OCI-LY7 (cell line): Measurements from ENCODE around the gene NOL6. TPM values are rescaled to one million over a fixed set of nuclear protein-coding genes. Genes with fewer than 3 reads are reported as not detected.

ENCODE experiments used
- BruUV-seq: library from RNA; stranded (reverse); fragments of 400-500 nt; replicated peaks from 2 replicates; lab custom pipeline; 2021; lab: Mats Ljungman, UMichigan
- CTCF ChIA-PET: fragments of 300-600 bp; sonication (Branson Sonifier 250); formaldehyde crosslinking; loops from one replicate; lab custom pipeline; 2022; ENCODE audit warnings: antibody characterized with exemption; ENCODE audit not compliant: unreplicated experiment; lab: Charles Lee
- POLR2A ChIA-PET: fragments of 300-600 bp; sonication (Branson Sonifier 250); formaldehyde crosslinking; loops from one replicate; lab custom pipeline; 2022; ENCODE audit warnings: antibody characterized with exemption; lab: Charles Lee
- DNase-seq: peaks from one replicate; pipeline ENCODE4 v3.0.0-alpha.2; 2015; ENCODE audit warnings: low spot score
- H2AFZ ChIP-seq: fragments of 200-600 bp; sonication (generic), shearing (Covaris generic); 2 replicates; pipeline ENCODE4 v1.6.1; 2014; ENCODE audit warnings: mild to moderate bottlenecking, antibody characterized with exemption, low read length, moderate library complexity
- H3K27ac ChIP-seq: fragments of 200-600 bp; sonication (generic); 2 replicates; pipeline ENCODE4 v1.5.1; 2014; ENCODE audit warnings: mixed run types, low read depth, mild to moderate bottlenecking, moderate library complexity, low read length, inconsistent platforms; ENCODE audit not compliant: poor library complexity, severe bottlenecking
- H3K36me3 ChIP-seq: fragments of 200-600 bp; sonication (generic); 2 replicates; pipeline ENCODE4 v1.6.1; 2014; ENCODE audit warnings: mild to moderate bottlenecking, antibody characterized with exemption, low read length, moderate library complexity, mixed read lengths; ENCODE audit not compliant: insufficient read depth
- H3K4me1 ChIP-seq: fragments of 200-600 bp; sonication (generic); 2 replicates; pipeline ENCODE4 v1.5.1; 2014; ENCODE audit warnings: mild to moderate bottlenecking, low read length; ENCODE audit not compliant: insufficient read depth, poor library complexity, severe bottlenecking
- H3K4me2 ChIP-seq: fragments of 200-600 bp; sonication (generic); 2 replicates; pipeline ENCODE4 v1.6.1; 2014; ENCODE audit warnings: mild to moderate bottlenecking, low read length
- H3K4me3 ChIP-seq: fragments of 200-600 bp; sonication (generic); 2 replicates; pipeline ENCODE4 v1.5.1; 2014; ENCODE audit warnings: mild to moderate bottlenecking, low read depth, low read length; ENCODE audit not compliant: poor library complexity, severe bottlenecking
- H3K79me2 ChIP-seq: fragments of 200-600 bp; sonication (generic); 2 replicates; pipeline ENCODE4 v1.6.1; 2016; ENCODE audit warnings: low read depth, mild to moderate bottlenecking, low read length, moderate library complexity, mixed read lengths; ENCODE audit not compliant: insufficient read depth
- H3K9me2 ChIP-seq: fragments of 200-600 bp; sonication (generic); 2 replicates; pipeline ENCODE4 v1.6.1; 2016; ENCODE audit warnings: mild to moderate bottlenecking, low read length, mixed read lengths; ENCODE audit not compliant: insufficient read depth
- H3K9me3 ChIP-seq: fragments of 200-600 bp; sonication (generic); 2 replicates; pipeline ENCODE4 v1.6.1; 2014; ENCODE audit warnings: mild to moderate bottlenecking, mixed run types, low read length, mixed read lengths
- H4K20me1 ChIP-seq: fragments of 200-600 bp; sonication (generic); 2 replicates; pipeline ENCODE4 v1.6.1; 2014; ENCODE audit warnings: mild to moderate bottlenecking, antibody characterized with exemption, low read length, moderate library complexity, mixed read lengths; ENCODE audit not compliant: insufficient read depth
- CTCF ChIP-seq: fragments of 200-600 bp; sonication (generic); conservative IDR thresholded peaks from 2 replicates; pipeline ENCODE4 v1.5.1; 2014; ENCODE audit warnings: mild to moderate bottlenecking, antibody characterized with exemption, low read length, moderate library complexity, mixed read lengths
- EZH2phosphoT487 ChIP-seq: fragments of 200-600 bp; sonication (generic); IDR thresholded peaks from 2 replicates; pipeline ENCODE4 v1.6.1; 2018; ENCODE audit warnings: low read depth, borderline replicate concordance, mild to moderate bottlenecking, mixed run types, antibody characterized with exemption, low read length, moderate library complexity, mixed read lengths
- intact Hi-C: fragments of 100-400 bp; cut with micrococcal nuclease; formaldehyde crosslinking; loops from one replicate; pipeline ENCODE4 v1.10.0; 2022; ENCODE audit not compliant: unreplicated experiment
- total RNA-seq, 2 experiments: library from RNA; depleted of rRNA in 1 of 2; stranded (reverse); fragments of >200 nt in 1 of 2; shearing (Covaris generic) in 1 of 2; gene quantifications; 2 replicates each; pipeline ENCODE4 v1.2.3, GENCODE V29; 2014 to 2022

Gene NOL6
- total RNA-seq, 2 experiments from 2014 or later = 28.8 to 30.9 TPM

- POLR2A ChIA-PET = interaction anchor here (0.5 to 8.6 kb wide), 3 partner anchors 27 to 415 kb away, joined by 3 to 50 read pairs (median 3); partner anchors contain the start of gene NOL6
These were observed 27.3 kb downstream of the NOL6 start for GRCh38 chr9:33446240-33446945.

GRCh38 chr9:33445389-33446239 is 28.1 kb downstream of the NOL6 start:
- ChIA-PET CTCF (interaction anchor here (0.7 kb wide), 1 partner anchor 8 kb away, joined by 3 read pairs; no protein-coding TSS in a partner anchor), POLR2A (interaction anchor here (0.6 to 8.6 kb wide), 3 partner anchors 8 to 28 kb away, joined by 3 to 50 read pairs (median 7); partner anchors contain the start of gene NOL6)
- BruUV-seq = no TSS peak
- TF ChIP-seq CTCF = no peak
- no peak for TF ChIP-seq EZH2phosphoT487
- Histone ChIP-seq H3K9me2 (no peaks in the 10 kb centered on the region), H3K27ac (peak overlapping the region; percentile 82), H2AFZ (peak overlapping the region; percentile 73; the same call in 1 of the 2 replicates), H3K36me3 (no peaks in the 10 kb centered on the region), H3K79me2 (no peaks in the 10 kb centered on the region), H3K9me3 (no peaks in the 10 kb centered on the region), H4K20me1 (no peaks in the 10 kb centered on the region), H3K4me2 (peak overlapping the region; percentile 88), H3K4me1 (peaks cover 28% of the 10 kb centered on the region), H3K4me3 (peak overlapping the region; percentile 65)
- intact Hi-C loops = no loop called here
- no peak for DNase-seq

More at GRCh38 chr9:33446240-33446945, 27.3 kb downstream of the NOL6 start:
- peak; percentile 86 for DNase-seq
- intact Hi-C loops = no loop called here
- Histone ChIP-seq H4K20me1 (no peaks in the 10 kb centered on the region), H3K79me2 (no peaks in the 10 kb centered on the region), H3K9me3 (no peaks in the 10 kb centered on the region), H3K4me2 (peak overlapping the region; percentile 88), H3K27ac (peak overlapping the region; percentile 82), H3K9me2 (no peaks in the 10 kb centered on the region), H2AFZ (peak overlapping the region; percentile 73), H3K4me3 (peak overlapping the region; percentile 65), H3K4me1 (peaks cover 28% of the 10 kb centered on the region), H3K36me3 (no peaks in the 10 kb centered on the region)
- BruUV-seq = no TSS peak
- TF ChIP-seq CTCF (no peak), EZH2phosphoT487 (no peak)
- CTCF ChIA-PET = interaction anchor here (0.7 to 2.1 kb wide), 3 partner anchors 9 to 27 kb away, joined by 3 to 19 read pairs (median 5); partner anchors contain the start of gene NOL6
